ENCODE measurements around the gene ARFIP1.

The ARFIP1 gene

DNA sequence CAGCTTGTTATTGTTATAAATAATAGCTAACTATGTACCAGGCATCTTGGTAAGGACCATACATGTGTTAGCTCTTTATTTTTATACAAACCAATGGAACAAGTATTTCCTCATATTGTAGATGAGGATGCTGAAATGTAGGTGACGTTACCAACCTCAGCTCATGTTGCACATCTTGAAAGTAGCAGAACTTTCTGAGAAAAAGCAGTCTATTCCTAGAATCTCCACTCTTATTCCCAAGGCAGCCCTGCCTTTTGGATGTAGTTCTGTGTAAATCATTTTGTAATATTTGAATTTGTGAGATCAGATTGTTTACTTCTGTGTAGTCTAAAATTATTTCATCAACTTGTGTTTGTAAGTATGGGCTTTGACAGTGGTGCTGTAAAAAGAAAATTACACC lies 161.7 kb downstream of the ARFIP1 start:
- DNase-seq = no peak

- no peak for DNase-seq
Measured at GRCh38 chr4:152942346-152942745, 162.6 kb downstream of the ARFIP1 start.

GRCh38 chr4:152943672-152944071 lies 163.9 kb downstream of the ARFIP1 start:
- no peak for DNase-seq

- peak; percentile 3 for DNase-seq
Measured at GRCh38 chr4:152944666-152945320, 165.0 kb downstream of the ARFIP1 start.

- no peak for DNase-seq
Measured at GRCh38 chr4:152945639-152946038, 165.9 kb downstream of the ARFIP1 start.

DNA sequence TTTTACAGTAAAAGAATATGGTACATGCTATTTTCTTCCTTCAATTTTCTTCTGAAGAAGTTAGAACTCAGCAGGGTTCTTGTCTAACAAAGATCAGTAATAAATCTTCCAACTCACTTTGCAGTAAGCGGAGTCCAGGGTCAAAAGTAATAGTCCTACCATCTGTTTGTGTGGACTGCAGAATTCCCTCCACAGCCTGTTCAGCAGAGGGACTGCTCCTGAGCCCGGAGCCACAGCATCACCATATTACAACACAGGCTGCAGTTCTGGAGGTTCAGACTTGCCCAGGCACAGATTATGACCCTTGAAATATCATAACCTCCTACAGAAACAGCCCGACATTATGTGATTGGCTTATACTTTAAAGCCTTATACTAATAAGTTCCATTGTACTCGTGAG lies 166.7 kb downstream of the ARFIP1 start:
- no peak for DNase-seq

DNA sequence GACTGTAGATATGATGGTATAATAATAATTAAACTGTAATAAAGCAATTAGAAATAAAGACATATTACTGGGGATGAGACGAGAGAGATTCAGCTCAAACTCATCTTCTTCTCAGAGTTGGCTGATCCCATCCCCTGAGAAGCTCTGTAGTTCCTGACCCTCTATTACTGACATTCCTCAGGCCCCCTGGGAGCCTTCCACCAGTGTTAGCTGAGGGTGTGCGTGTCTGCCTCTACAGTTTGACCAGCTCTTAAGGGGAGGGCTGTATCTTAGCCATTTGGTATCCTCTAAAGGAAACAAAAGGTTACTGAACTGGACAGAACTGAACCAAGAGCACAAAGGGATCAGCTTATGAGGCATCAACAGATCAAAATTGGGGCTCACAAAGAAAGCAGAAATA lies 167.6 kb downstream of the ARFIP1 start:
- no peak for DNase-seq

DNA sequence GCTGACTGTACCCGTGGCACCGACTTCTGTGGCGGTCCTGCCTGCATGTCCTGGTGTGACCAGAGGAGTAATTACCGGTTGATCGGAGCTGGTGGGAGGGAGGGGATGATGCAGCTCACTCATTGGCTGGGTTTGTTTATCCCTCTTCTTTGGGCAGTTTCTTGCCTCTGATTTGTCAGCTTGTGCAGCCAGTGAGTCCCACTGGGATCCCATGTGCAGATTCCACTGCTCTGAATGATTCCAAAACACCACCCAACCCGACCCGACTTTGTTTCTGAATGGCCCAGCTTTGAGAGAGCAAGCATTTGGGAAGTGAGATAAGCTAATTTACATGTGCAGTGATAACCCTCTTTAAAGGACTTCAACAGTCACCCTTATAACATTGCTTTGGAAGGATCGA lies 170.2 kb downstream of the ARFIP1 start:
- DNase-seq = no peak

DNA sequence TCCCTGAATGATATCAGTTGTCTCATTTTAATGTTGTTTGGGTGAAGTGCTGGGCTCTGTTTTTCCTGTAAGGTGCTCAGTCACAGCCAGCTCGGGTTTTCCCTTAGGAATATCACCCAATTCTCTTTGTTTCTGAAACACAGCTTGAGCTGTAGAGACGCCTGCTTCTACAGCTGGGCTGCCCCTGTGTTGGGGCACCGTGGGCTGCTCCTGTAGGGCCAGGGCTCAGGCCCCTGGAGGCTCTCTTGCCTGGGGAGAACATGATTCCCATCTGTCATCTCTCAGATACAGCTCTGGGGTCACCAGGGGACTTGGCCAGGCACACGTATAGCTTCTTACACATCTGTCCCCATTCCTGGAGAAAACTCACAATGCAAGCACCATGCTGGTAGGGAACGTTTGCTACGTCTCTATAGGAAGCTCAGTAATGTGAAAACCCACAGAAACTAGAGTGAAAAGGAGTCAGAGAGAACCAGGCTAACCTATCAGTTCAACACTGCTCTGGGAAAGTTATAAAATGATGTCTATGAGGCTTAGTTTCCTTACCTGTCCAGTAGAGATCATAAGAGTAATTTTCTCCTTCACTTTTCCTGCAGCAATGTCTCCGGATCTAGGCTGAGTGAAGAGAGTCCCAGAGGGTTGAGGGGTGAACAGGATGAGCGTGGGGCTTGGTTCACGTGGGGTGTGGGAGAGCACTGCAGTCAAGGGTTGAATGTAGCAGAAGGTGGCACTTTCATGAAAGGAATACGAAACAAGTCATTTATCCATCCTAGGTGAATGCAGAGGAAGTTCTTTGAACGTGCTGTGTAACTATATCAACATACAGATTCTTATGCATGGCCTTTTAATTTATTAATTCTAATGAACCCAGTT lies 170.9 kb downstream of the ARFIP1 start:
- DNase-seq = peak; percentile 62

DNA sequence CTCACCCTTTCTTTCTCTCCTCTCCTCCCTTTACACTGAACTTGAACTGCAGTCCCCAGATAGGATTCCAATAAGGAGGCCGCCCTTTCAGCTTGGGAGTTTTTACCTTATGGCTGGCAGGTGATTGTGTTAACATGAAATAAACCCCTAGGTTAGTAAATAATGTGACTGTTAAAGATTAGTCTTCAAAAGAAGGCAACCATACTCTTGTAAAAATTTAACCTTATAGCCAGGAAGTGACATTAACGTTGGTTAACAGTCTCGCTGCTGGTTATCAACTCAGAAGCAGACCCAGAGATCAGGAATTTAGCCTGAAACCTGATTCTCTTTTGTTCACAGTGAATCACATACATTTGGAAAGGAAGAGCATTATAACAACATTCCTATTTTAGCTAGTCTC lies 171.6 kb downstream of the ARFIP1 start:
- no peak for DNase-seq

DNA sequence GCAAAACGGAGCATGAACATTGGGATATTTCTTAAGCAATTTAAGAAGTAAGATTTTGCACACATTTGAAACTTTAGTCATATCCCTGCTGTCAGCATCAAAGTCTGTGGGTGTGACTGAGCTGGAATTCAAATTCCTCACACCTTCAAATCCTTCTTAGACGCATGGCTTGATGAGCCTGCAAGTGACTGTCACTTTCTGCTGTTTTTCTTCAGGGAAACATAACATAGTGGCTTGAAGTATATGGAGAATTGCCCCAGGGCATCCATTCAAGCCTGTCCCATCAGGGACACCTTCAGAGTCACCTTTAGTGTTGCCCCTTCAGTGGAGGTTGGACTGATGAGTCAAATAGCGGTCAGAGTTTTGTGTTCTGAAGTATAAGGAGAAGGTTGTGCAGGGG lies 173.8 kb downstream of the ARFIP1 start:
- DNase-seq = no peak

DNA sequence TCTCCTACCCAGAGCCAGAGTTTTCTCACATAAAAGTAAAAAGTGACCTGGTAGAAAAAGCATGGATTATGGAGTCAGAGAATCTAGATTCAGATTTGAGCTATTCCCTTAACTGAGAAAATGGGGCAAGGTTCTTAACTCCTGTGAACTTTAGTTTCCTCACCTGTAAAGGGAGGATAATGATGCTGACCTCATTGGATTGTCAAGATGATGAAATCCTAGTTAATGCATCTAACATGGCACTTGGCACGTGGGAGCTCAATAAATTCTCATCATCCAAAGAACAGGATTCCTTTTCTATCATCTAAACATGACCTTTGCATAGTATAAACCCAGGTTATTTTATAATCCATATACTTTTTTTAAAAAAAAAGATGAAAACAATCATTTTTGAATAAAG lies 175.0 kb downstream of the ARFIP1 start:
- DNase-seq = no peak

DNA sequence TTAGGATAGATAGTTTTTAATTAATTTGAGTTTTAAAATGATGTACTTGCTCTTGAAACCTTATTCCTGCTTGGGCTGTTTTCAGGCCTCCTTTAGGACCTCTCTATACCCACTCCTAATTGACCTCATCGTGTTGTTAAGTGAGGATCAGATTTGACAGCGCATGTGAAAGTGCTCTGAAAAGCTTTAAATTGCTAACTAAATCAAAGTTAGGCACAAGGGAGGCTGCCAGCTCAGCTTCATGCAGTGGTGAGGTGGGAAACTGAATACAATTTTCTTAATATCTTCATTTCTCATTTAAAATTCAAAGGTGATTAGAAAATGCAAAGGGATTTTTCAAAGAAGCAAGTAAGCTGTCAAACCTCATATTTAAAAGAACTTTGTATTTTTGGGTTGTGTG lies 176.4 kb downstream of the ARFIP1 start:
- DNase-seq = no peak

DNA sequence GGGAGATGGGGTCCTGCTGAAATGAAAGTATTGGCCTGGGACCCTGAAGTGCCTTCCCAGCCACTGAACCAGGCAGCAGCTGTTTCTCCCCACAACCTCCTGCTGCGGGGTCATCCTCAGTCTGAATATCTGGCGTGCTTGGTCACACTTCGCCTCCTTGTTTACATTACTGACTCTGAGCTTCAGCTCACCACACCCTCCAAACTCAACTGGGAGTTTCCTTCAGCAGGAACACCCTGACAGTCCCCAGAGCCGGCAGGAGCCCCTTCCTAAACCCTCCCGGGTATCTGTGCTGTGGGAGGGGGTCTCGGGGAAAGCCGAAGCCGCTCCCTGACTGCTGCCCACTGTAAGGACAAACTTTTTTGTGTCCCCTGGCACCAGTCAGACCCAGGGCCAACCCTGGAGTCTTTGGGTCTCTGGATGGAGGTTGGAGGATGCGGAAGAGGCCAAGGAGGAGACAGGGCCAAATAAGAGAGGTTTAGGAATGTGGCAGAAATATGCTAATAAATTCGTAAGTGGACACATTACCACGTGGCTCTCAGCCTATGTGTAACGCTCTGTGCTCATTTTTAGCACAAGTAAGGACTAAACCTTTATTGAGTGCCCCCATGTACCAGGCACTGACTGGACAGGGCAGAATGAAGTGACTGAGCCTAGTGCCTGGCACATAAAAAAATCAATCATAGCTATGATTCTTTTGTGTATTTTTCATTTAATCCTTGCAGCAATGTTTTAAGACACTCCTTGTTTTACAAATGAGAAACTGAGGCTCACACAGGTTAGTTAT lies 177.1 kb downstream of the ARFIP1 start:
- DNase-seq = no peak

DNA sequence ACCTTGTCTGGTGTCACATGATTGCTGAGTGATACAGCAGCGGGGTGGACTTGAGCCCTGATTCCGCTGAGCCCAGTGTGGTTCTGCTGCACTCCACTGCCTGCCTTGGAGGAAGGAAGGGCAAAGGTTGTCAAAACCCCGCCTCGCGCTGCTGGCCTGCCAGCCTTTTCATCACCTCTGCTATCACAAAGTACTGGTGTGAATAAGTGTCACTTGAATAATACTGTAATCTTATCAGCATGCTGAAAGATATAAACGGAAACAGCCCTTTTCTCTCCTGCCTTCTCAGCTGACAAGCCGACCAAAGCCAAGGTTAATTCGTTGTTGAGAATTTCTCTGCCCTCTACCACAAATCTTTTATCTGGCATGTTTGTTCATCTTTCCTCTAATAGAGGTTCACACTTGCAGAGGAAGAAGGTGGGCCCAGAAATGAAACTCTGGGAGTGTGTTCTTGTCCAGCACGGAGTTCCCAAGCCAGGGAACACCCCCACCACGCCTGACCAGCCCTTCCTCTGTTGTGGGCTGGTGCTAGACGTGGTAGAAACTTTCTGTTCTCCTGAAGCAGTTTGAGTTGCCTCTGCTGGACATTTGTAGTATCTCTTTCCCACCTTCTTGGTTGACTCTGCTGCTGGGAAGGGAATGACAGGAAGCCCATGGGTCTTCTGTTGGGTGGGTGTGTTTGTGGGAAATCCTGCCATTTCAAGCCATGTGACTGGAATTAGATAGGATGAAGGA lies 177.8 kb downstream of the ARFIP1 start:
- no peak for DNase-seq

DNA sequence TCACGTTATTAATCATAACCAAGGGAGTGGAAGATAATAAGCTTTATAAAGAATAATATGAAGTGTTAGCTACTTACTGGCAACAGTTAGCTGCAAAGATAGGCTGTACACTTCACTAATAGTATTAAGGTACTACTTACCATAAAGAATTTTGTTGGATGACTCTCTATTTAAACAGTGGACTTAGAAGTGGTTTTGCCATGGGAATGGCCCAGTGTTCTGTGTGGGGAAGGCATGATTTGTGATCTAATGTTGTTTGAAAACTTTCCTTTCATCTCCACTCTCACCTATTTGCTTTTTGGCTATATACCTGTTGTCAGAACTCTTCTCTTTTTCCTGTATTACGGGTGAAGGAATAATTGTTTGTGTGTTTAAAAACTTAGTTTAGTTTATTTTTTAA lies 179.3 kb downstream of the ARFIP1 start:
- no peak for DNase-seq

DNA sequence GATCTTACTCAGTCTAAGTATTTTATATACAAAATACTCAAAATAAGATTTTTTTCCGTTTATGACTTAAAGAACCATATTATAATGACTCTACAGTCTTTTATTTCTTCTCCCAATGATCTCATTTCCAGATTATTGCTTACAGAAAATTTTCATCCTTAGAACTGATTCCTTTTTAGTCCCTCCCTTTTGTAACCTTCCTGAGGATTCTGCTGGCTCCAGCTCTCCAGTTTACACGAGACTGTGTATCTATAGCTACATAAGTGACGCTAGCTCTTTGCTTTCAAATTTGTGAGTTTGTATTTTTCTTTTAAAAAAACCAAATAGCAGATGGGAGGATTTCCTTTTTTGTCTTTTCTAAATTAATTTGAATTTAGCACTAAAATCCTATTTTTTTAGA lies 180.3 kb downstream of the ARFIP1 start:
- no peak for DNase-seq

GRCh38 chr4:152961014-152961772 lies 181.4 kb downstream of the ARFIP1 start:
- no peak for DNase-seq

GRCh38 chr4:152961773-152962115 lies 182.0 kb downstream of the ARFIP1 start:
- DNase-seq = no peak

All from NCI-H2171 treated with DMSO at 0.1 percent for 48 hours (cell line).